Measurements from ENCODE around the gene LRRN3.
A peak's percentile ranks its signal among the peaks of the same experiment; 100 is the strongest.

LRRN3 gene

DNA sequence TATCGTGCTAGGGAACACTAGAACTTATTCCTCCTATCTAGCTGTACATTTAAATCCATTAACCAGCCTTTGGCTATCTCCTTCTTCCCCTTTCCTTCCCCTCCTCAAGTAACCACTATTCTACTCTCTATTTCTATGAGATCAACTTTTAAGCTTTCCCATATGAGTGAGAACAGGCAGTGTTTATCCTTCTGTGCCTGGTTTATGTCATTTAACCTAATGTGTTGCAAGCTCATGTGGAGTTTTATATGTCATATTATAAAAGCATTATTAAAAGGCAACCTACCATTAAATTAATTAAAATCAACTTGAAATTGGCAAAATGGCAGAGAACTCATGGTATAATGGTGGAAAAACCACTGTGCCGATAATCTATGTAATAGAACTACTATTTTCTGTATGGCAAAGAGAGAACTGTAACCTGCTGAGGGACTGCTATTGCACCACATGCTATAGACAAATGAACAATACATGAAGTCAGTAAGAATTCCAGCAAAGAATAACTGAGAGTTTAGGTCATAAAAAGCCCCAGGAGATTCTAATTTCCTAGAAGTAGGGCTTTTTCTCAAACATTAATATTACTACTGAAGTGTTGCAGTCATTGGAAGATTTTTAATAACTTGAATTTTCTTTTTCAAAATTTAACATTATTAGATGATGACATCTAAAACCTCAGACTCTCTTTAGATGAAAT, 81.8 kb downstream of the LRRN3 start:
- DNase-seq: no peak

DNA sequence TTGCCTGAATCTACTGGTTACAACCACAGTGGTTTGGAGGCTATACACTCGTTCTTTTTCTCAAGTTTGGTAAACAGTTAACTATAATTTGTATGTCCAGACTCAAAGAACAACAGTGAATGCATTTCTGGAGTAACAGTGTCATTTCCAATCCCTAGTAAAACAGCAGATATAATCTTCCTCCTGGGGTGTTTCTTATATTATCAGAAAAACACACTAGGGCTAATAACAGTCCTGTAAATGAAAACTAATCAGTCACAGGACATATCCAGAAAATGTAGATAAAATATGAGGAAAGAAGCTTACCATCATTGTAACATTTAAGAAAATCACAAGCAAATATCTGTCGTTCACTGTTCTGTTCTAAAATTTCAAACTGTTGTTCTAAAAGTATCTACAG, 82.6 kb downstream of the LRRN3 start:
- no peak for DNase-seq

DNA sequence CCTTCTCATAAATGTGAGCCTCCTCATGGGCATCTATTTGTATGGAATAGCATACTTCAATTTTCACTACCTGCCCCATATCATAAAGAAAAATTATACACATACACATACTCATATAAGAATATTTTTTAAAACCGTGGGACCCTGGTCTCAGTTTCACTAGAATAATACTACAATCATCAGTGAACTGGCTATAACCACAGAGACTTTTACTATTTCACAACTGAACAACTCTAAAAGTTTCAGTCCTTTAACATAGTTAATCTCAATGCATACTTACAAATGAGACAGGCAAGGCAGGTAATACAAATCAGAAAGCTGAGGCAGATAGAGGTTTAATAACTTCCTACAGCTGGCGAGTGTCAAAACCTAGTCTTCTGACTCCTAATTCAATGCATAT, 83.1 kb downstream of the LRRN3 start:
- DNase-seq: peak in 1 of 5 experiments; percentile 4

DNA sequence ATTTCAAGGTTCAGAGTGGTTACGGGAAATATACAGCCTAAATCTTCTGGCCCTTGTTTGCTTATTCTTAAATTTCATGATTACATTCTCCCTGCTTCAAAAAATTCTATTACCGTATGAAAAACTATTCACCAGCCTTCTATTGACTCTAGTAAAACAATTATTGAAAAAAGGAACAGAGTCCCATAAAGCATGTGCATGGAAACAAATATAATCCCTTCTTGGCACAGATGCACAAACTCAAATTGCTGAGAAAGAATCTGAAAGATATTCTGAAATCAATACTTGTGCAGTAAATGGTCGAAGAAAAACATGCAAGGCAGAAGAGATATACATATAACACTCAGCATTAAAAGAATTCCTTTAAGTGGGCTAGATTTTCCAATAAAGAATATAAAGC, 83.6 kb downstream of the LRRN3 start:
- no peak for DNase-seq

Measured in T-helper 2 cell (primary cell).